GM19238 (cell line): ENCODE data around the gene PRRG2.

Source experiments
- DNase-seq: peaks from one replicate; pipeline ENCODE4 v3.0.0; 2011; ENCODE audit warnings: low spot score; ENCODE audit not compliant: insufficient read length

Gene PRRG2

DNA sequence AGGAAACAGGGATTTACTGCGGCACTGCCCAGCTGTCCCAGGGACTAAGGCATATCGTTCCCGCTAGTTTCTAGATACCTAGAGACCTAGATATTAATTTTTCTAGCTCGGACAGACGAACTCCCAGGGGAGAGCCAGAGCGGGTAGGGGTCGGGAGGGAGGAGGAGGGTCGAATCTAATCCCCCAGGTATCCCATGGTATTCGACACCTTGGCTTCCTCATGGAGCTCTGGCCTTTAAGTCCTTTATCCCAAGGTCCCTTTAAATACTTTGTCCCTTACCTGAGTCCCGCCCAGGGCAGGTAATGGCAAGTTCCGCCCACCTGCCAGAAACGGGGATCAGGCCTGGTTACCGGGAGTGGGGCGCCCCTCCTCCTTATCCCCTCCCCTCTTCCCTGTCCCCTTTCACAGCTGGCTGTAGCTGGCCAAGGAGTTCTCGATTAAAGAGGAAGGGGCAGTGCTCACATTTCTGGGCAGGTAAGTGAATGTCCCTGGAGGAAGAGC lies at the start of gene PRRG2:
PRRG2 (plus strand) TSS at position 310 of the 502 bp plus-strand sequence. CDS start 1,904 bp downstream, outside the sequence.
- DNase-seq = no peak

DNA sequence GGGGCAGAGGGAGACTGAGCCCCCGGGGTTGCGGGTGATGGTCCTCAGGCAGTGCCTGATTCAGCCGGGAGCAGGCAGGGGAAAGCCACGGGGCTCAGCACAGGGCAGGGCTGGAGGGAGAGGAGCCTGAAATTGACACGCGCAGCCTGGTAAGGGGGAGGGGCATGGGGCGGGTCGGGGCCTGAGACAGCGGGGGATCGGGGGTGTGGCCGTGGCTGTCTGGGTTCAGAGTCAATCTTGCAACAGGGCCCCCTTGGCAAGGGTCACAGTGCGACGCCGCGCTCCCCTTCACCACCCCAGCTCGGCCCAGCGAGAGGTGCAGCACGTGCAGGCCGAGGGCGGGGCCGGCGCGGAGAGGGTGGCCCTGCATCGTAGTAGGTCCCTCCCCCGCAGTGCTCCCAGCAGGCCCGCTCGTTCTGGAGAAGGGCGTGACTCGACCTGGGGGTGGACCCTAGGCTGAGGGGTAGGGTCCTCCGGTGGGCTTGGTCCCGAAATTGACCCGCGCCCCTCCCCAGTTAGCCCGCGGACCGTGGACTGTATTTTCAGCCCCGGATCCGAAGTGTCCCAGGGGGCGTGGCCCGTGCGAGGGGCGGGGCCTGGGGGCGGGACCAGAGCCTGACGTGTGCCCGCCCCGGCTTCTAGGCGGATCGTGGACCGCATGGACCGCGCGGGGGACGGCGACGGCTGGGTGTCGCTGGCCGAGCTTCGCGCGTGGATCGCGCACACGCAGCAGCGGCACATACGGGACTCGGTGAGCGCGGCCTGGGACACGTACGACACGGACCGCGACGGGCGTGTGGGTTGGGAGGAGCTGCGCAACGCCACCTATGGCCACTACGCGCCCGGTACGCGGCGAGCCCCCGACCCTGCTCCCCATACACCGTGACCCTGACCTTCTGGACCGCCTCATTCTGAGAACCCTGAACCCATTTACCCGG lies 47.3 kb upstream of the PRRG2 start:
- peak; percentile 62 for DNase-seq

DNA sequence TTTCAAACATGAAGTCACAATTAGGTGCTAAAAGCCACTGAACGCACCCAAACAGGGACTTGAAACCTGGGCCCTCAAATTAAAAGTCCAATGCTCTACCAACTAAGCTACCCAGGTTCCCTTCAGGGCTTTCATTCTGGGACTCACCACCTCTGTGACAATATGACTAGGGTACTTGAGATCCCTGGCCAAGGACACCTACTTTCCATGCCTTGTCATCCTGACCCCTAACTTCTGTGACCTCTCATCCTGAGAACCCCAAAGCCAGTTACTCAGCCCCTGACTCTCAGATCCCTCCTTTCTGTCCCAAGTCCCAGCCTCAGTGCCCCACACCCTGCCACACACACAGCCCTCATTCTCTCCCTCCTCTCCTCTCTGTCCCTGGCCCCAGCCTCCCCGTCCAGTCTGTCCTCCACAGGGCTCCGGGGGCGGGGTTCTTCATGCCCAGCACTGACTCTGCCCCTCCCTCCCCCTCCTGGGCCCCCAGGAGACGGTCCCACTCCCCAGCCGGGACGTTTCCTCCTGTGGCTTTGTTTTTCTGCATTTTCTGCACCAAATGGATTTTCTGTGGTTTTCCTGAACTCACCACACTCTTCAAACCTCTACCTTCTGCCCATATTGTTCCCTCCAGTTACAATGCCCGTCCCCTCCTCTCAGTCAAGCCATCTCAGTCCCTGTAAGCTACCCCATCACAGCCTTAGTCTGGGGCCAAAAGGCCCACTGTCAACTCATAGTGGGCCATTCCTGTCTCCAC lies 46.3 kb upstream of the PRRG2 start:
- no peak for DNase-seq

DNA sequence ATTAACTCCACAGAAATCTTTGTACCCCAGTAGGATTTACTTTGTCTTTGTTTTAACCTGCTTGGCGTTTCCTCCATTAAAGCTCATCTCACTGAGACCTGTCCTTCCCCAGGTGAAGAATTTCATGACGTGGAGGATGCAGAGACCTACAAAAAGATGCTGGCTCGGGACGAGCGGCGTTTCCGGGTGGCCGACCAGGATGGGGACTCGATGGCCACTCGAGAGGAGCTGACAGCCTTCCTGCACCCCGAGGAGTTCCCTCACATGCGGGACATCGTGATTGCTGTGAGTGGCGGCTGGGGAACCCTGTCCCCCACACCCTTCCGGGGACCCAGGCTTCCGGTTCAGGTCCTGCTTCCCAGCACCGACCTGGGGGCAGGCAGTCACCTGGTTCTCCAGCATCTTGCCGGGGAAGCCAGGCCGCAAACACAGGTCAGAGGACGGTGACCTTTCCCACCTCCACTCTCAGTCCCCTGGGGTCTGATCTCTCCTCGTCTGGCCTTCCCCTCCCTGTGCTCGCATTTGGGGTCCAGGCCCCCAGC lies 44.1 kb upstream of the PRRG2 start:
- no peak for DNase-seq

DNA sequence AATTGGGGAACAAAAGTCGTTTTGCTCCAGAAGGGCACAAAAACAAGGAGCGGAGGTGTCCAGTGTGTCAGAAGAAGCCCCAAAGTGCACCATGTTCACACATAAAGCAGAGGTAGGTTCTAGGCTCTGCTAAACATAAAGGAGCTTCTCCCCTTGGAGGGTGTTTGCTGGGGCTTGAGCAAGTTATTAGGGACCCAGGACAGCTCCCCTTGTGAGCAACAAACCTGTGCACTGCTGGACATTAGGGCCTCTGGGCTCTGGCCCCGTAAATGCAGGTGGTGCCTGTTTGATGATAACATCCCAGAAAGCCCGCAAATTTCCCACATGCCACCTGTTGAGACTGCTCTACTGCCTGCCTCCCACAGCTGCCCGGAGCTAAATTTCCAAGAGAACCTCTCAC lies 42.5 kb upstream of the PRRG2 start:
- no peak for DNase-seq

DNA sequence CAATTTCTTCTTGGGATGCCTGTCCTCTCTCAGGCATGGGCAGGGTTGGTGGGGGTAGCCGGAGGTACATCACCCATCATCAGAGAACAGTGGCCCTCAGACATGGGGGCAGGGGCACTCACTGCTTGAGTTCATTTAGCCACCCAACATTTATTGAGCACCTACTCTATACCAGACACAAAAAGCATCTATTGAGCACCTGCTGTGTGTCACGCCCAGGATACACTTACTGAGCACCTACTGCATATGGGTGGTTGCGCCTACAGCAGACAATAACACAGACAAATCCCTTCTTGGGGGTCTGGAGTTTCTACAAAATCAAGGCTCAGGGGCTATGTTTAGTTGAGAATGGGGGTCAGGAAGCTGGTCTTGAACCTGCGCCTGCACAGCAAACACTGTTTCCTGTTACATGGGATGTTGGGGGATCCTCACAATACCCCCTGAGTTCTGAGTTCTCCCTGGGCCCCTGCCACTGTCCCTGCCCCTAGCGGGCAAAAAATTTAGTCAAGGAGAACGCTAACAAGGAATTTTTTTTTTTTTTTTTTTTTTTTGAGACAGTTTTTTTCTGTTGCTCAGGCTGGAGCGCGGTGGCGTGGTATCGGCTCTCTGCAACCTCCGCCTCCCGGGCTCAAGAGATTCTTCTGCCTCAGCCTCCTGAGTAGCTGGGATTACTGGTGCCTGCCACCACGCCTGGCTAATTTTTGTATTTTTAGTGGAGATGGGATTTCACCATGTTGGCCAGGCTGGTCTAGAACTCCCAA lies 41.7 kb upstream of the PRRG2 start:
- DNase-seq = no peak

DNA sequence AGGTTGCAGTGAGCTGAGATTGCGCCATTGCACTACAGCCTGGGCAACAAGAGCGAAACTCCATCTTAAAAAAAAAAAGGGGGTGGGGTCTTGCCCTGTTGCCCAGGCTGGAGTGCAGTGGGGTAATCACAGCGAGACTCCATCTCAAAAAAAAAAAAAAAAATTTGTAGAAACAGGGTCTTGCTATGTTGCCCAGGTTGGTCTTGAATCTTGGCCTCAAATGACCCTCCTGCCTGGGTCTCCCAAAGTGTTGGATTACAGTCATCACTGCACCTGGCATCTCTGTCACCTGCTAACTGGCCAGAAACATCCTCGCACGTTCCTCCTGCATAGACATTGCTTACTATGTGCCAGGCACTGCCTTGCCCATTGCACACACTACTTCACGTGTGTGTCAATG lies 39.2 kb upstream of the PRRG2 start:
- no peak for DNase-seq

DNA sequence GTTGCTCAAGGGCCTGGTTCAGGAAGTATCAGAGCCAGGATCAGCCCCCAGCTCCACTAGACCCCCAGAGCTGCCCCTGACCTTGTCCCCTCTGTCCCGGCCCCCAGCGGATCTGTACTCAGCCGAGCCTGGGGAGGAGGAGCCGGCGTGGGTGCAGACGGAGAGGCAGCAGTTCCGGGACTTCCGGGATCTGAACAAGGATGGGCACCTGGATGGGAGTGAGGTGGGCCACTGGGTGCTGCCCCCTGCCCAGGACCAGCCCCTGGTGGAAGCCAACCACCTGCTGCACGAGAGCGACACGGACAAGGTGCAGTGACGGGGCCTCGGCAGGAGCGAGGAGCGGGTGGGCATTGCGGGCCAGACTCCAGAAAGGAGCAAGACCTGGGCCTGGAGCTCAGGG lies 38.7 kb upstream of the PRRG2 start:
- no peak for DNase-seq

DNA sequence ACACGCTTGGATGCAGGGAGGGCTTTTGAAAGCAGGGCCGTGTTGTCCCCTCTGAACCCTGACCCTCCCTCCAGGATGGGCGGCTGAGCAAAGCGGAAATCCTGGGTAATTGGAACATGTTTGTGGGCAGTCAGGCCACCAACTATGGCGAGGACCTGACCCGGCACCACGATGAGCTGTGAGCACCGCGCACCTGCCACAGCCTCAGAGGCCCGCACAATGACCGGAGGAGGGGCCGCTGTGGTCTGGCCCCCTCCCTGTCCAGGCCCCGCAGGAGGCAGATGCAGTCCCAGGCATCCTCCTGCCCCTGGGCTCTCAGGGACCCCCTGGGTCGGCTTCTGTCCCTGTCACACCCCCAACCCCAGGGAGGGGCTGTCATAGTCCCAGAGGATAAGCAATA lies 38.1 kb upstream of the PRRG2 start:
- no peak for DNase-seq

DNA sequence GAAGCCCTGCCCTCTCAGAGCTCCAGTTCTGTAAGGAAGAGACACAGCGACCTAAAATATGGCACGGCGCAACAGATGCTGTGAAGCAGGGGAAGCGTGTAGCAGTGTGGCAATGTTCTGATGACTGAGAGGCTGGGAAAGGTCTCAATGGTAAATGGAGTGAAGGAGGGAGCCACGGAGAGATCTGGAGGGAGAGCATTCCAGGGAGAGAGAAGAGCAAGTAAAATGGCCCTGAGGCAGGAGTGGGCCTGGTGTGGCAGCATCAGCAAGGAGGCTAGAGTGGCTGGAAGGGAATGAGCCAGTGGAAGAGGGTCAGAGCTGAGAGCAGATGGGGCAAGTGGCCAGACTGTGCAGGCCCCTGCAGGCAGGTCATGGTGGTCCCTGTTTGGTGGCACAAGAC lies 37.0 kb upstream of the PRRG2 start:
- DNase-seq = no peak

DNA sequence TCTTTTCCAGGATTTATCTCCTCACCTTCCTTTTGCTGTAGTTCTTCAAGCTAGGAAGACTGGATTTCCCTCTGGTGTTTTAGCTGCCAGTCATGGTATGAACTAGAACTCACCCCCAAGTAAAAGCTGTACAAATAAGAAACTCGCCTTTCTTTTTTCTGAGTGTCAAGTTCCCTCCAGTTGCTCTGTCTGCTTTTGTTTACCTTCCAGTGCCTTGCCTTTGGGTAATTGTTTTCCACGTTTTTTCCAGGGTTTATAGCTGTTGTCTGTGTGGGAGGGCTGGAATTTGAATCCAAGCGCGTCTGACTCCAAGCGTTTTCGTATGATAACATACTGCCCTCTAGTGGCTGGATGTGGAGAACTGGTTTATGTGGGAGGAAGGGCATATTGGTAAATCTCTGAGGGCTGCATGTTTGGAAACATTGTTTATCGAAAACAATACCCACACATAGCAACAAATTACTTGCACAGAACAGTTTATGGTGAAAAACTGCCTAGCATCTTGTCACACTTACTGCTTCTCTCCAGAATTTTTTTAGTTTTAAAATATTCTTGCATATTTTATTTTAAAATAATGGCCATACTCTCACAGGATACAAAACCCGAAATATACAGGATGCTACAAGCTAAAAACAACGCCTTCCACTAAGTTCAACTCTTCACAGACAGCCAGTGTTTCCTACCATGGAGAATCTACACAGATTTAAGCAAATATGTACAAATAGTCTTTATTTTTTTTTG lies 34.1 kb upstream of the PRRG2 start:
- DNase-seq = peak; percentile 72

DNA sequence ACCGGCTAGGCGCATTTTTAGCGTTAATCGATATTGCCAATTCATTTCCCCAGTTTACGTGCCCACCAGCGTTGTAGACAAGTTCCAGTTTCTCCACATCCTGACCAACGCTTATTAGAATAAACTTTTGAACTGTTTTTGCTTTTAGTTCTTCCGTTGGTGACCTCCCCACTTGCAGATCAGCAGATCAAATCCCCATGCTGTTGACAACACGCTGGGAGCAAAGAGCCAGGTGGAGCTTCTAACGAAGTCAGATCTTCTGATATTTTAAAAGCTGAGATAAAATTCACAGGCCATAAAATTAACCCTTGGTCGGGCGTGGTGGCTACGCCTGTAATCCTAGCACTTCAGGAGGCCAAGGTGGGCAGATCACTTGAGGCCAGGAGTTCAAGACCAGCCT lies 32.1 kb upstream of the PRRG2 start:
- DNase-seq = no peak

DNA sequence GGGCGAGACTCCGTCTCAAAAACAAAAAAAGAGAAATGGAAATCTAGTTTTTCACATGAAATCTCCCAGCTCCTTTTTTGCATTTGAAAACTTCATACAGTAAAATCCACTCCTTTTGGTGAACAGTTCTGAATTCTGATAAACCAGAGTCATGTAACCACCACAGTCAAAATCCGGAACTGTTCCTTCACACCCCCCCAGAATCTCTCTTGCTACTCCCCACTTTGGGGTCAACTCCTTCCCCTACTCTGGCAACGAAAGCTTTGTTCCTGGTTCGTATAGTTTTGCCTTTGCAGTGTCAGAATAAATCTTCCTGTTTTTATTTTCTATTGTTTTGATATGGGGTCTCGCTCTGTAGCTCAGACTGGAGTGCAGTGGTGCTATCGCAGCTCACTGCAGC lies 29.6 kb upstream of the PRRG2 start:
- DNase-seq = no peak

DNA sequence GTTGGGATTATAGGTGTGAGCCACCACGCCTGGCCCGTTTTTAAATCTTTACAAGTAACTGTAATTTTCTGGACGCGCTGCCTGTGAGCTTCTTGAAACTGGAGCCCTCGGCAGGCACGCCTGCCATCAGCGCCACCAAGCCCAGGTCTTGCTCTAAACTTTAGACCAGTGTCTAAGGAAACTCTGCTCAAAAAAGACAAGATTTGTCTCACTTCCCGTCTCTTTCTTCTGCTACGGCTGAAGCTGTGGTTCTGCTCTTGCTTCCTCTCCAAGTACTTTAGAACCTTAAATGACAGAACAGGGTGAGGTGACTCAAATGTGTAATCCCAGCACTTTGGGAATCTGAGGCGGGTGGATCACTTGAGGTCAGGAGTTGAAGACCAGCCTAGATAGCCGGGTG lies 28.4 kb upstream of the PRRG2 start:
- DNase-seq = no peak

DNA sequence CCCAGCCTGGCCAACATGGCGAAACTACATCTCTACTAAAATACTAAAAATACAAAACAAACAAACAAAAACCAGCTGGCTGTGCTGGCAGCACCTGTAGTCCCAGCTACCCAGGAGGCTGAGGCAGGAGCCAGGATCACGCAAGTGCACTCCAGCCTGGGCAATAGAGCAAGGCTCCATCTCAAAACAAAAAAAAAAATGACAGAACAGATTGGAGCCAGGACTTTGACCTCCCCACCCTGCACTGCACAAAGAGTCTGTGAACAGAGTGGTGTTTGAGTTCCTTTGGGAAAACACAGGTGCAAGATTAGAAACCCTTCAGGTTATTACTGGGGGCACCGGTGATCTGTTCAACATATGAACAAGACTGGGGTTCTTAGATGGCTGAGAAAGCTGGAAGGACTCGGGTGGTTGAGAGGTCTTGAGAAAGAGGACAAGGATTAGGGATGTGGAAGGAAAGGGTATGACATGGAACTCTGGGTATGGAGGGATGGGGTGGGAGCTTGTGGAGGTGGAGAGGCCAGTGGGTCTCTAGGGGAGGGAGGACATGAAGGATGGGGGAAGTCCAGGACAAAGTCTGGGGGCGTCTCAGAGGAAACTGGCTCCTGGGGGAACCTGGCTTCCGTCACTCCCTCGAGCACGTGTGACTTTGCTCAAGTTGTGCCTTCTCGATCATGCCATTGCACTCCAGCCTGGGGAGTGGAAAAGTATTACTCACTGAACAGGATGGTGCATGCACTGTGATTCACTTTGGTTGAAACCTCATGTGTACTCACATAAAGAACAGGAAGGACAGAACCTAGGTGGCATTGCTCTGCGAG lies 27.5 kb upstream of the PRRG2 start:
- no peak for DNase-seq

DNA sequence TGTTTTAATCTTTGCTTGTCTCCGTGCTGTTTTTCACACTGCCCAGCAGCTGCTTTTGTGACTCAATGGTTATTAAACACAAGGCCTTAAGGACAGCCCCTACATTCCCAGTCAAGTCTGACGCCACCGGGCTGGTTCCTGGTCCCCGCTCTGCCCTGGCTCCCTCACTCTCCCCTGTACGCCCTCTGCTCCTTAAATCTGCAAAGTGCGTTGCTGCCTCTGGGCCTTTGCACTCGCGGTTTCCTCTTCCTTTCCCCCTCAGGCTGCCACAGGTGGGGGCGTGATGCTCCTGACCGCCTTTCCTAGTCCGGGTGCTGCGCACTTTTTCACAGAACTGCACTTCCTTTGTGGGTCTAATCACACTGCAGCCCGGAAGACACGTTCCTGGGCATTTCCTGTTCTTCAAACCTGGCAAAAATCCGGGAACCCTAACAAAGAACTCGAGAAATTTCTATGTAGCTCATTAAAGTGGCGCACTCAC lies 26.4 kb upstream of the PRRG2 start:
- no peak for DNase-seq

DNA sequence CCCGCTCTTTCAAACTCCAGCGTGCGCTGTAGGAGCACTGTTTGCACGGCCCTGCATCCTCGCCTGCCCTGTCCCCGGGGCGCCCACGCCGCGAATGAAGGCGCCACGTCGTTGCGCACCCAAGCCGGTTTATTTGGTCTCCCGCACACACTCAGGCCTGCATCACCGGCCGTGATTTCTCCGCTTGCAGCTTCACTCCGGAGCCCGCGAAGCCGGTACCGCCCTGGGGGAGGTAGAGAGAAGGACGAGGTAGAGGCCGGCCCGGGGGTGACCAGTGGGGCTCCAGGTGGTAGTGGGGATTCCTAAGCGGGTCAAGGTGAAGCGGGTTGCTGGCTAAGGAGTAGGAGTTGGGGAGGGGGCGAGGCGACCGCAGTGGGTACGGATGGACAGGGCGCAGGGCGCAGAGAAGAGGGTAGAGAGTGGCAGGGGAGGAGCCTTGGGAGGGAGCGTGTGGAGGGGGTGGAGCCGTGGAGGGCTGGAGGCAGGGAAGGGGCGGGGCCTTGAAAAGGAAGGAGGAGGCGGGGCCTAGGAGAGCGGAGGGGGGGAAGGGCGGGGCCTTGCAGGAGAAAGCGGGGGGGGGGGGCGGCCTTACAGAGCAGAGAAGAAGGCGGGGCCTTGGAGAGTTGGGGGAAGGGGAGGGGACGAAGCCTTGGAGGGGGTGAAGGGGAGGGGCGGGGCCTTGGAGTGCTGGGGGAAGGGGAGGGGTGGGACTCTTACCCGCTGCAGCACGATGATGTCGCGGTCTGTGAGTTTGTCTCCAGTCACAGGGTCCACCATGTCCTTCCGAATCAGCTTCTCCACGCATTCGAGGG lies 25.3 kb upstream of the PRRG2 start:
- no peak for DNase-seq
